K562 (cell line): Measurements from ENCODE around the gene JPH3. TPM values are rescaled to one million over a fixed set of nuclear protein-coding genes. Genes with fewer than 3 reads are reported as not detected.

ENCODE experiments used
- CCAR2 ChIP-seq: fragments of 200-400 bp; formaldehyde crosslinking; IDR thresholded peaks from 2 replicates; pipeline ENCODE4 v1.6.1; 2017; ENCODE audit warnings: mild to moderate bottlenecking, low read depth, low read length
- ERF ChIP-seq: fragments of 450-650 bp; formaldehyde crosslinking; IDR thresholded peaks from 2 replicates; pipeline ENCODE4 v1.4.0; 2020; ENCODE audit warnings: mild to moderate bottlenecking, mixed read lengths
- ETS1 ChIP-seq: conservative IDR thresholded peaks from 2 replicates; pipeline ENCODE4 v1.6.1; 2011; ENCODE audit warnings: low read depth, mild to moderate bottlenecking, low read length; ENCODE audit not compliant: control insufficient read depth
- FUS ChIP-seq: fragments of 200-400 bp; formaldehyde crosslinking; optimal IDR thresholded peaks from 2 replicates; pipeline ENCODE3; 2017; ENCODE audit warnings: low read depth, low read length
- GABPB1 ChIP-seq: sonication (generic); formaldehyde crosslinking; IDR thresholded peaks from 2 replicates; pipeline ENCODE4 v1.8.0; 2022; ENCODE audit warnings: mild to moderate bottlenecking, missing genetic modification reagents
- MAFK ChIP-seq: IDR thresholded peaks from 2 replicates; pipeline ENCODE4 v1.6.1; 2011; ENCODE audit warnings: low read length, improper control_type of control experiment
- MECOM ChIP-seq: fragments of 250-450 bp; sonication (Bioruptor Pico); IDR thresholded peaks from 2 replicates; pipeline ENCODE4 v1.8.0; 2022; ENCODE audit warnings: inconsistent platforms
- MIER1 ChIP-seq: fragments of 450-650 bp; IDR thresholded peaks from 2 replicates; pipeline ENCODE4 v1.6.1; 2016; ENCODE audit warnings: antibody characterized with exemption, mild to moderate bottlenecking, low read depth
- MITF ChIP-seq: IDR thresholded peaks from 2 replicates; pipeline ENCODE4 v1.6.1; 2014; ENCODE audit warnings: antibody characterized with exemption
- MNT ChIP-seq, 2 experiments: fragments of 450-650 bp; conservative IDR thresholded peaks; 2 replicates each; pipeline ENCODE4 v1.6.1; 2017; ENCODE audit warnings: mild to moderate bottlenecking in 2 of 2, moderate library complexity in 2 of 2
- ZEB2 ChIP-seq: fragments of 450-650 bp; IDR thresholded peaks from 2 replicates; pipeline ENCODE4 v1.6.1; 2016
- ZNF197 ChIP-seq: fragments of 200-800 bp; sonication (Bioruptor generic); IDR thresholded peaks from 2 replicates; pipeline ENCODE4 v1.6.1; 2016; ENCODE audit warnings: low read depth, missing genetic modification characterization, missing compliant biosample characterization
- polyA plus RNA-seq, 8 experiments: library from polyadenylated mRNA; depleted of rRNA in 4 of 8; stranded (reverse) in 5 of 8; unstranded in 3 of 8; fragments of >200 nt; fragmentation: Nextera tagmentation in 2 of 8; fragmentation: Illumina TruSeq in 1 of 8; extraction: Ambion mirVana in 2 of 8; extraction: Trizol in 1 of 8; gene quantifications; 2 replicates each; pipeline versions ENCODE4 v1.2.1 to v1.2.3, GENCODE V29; 2011 to 2014; ENCODE audit warnings: inconsistent platforms in 1 of 8, missing spikeins in 1 of 8
- total RNA-seq, 7 experiments: library from RNA; depleted of rRNA in 6 of 7; stranded (reverse); fragments of >200 nt in 6 of 7; fragmentation: Illumina TruSeq in 2 of 7; extraction: Trizol in 2 of 7; gene quantifications; 2 replicates each; pipeline versions ENCODE4 v1.2.1 to v1.2.3, GENCODE V29; 2011 to 2021; ENCODE audit warnings: low replicate concordance in 1 of 7

JPH3 gene
- total and polyA plus RNA-seq, 9 of the 15 experiments (the other 6 are each of a cell fraction or from before 2014, with no cell fraction given) = 0.01 TPM; not detected in 8

- TF ChIP-seq MNT (conservative IDR thresholded peaks at IDR 0.05) (peak in 1 of 2 experiments; percentile 39; a peak in 1 of 4 replicates), MECOM (CRISPR knock-in tag) (no peak), MAFK (no peak), ZEB2 (no peak), GABPB1 (no peak), ZNF197 (CRISPR knock-in tag) (peak; percentile 75; the same call in 1 of the 2 replicates), FUS (no peak), ETS1 (no peak), MIER1 (peak; percentile 96), ERF (no peak), MITF (peak; percentile 86; the same call in 1 of the 2 replicates), CCAR2 (no peak)
Observed at GRCh38 chr16:87661561-87661960, 59.3 kb downstream of the JPH3 start (continued).
